Stomach (tissue), 9 donors: ENCODE results near the gene RPL41. TPM values are rescaled to one million over a fixed set of nuclear protein-coding genes. Genes with fewer than 3 reads are reported as not detected.

ENCODE experiments used
- DNase-seq, 2 donors: peaks; one replicate each; pipeline versions ENCODE4 v3.0.0 to v3.0.0-alpha.2; 2013 to 2019
- H3K27ac ChIP-seq, 5 donors: fragments of 200-600 bp in 4 of 5; sonication (generic) in 4 of 5; one replicate each; pipeline ENCODE4 v1.5.1; 2013 to 2019; ENCODE audit warnings: mild to moderate bottlenecking in 1 of 5, moderate library complexity in 1 of 5
- H3K27me3 ChIP-seq, 3 donors: fragments of 200-600 bp; sonication (generic); one replicate each; pipeline ENCODE4 v1.5.1; 2017 to 2019; ENCODE audit warnings: mixed run types in 1 of 3
- H3K36me3 ChIP-seq, 4 donors: fragments of 200-600 bp; sonication (generic); 1 replicate in 3 of 4; 2 replicates in 1 of 4; pipeline ENCODE4 v1.5.1; 2016 to 2019
- H3K4me1 ChIP-seq, 4 donors: fragments of 200-600 bp; sonication (generic); one replicate each; pipeline ENCODE4 v1.5.1; 2016 to 2019
- H3K4me3 ChIP-seq, 4 donors: fragments of 200-600 bp; sonication (generic) in 3 of 4; one replicate each; pipeline ENCODE4 v1.5.1; 2016 to 2019; ENCODE audit warnings: mild to moderate bottlenecking in 1 of 4
- H3K9me3 ChIP-seq, 4 donors: fragments of 200-600 bp; sonication (generic); one replicate each; pipeline ENCODE4 v1.5.1; 2016 to 2019
- CTCF ChIP-seq, 7 experiments: fragments of 450-650 bp in 4 of 7; fragments of 200-600 bp in 3 of 7; sonication (generic) in 3 of 7; IDR thresholded peaks; one replicate each; pipeline ENCODE4 v1.5.1; 2016 to 2019; ENCODE audit warnings: antibody characterized with exemption in 7 of 7, control low read depth in 2 of 7, mild to moderate bottlenecking in 1 of 7
- EP300 ChIP-seq: sonication (generic); formaldehyde crosslinking; IDR thresholded peaks from one replicate; pipeline ENCODE4 v1.6.1; 2017; ENCODE audit warnings: antibody characterized with exemption
- POLR2A ChIP-seq, 4 donors: fragments of 450-650 bp; IDR thresholded peaks; one replicate each; pipeline ENCODE4 v1.6.1; 2016; ENCODE audit warnings: antibody characterized with exemption in 4 of 4, control low read depth in 2 of 4, mild to moderate bottlenecking in 1 of 4, moderate library complexity in 1 of 4
- POLR2AphosphoS5 ChIP-seq, 3 donors: sonication (generic); formaldehyde crosslinking; IDR thresholded peaks; one replicate each; pipeline ENCODE4 v1.6.1; 2016; ENCODE audit warnings: antibody characterized with exemption in 3 of 3
- WGBS, 5 donors: extraction: QIAGEN DNeasy Blood & Tissue Kit in 3 of 5; methylation state at CpG; one replicate each; pipeline versions ENCODE4 v1.1.5 to v1.1.7; 2013 to 2018; 5-methylcytosine and 5-hydroxymethylcytosine counted together
- intact Hi-C: fragments of 100-400 bp; cut with DNase I; formaldehyde crosslinking; loops from one replicate; pipeline ENCODE4 v1.15.1; 2023; ENCODE audit warnings: low total_unique reads
- polyA plus RNA-seq, 3 donors: library from polyadenylated mRNA; stranded (reverse); fragments of 200-250 nt; gene quantifications; one replicate each; pipeline ENCODE4 v1.2.3, GENCODE V29; 2013
- total RNA-seq, 5 donors: library from RNA; depleted of rRNA; stranded (reverse); fragments of >200 nt; gene quantifications; one replicate each; pipeline versions ENCODE4 v1.1.0 to v1.2.3, GENCODE V29; 2014 to 2016
- donor health status: healthy with polysubstance abuse.
- donor health status: Bipolar disorder and iron deficiency.
- donor health status: healthy.

RPL41 gene
- total and polyA plus RNA-seq, 8 donors, result 1,483 to 8,449 (median 3,157) TPM

GRCh38 chr12:56086608-56087007 is 29.8 kb upstream of the RPL41 start:
- H3K4me1 ChIP-seq, result peaks cover 8 to 59% (median 45%) of the 10 kb centered on the region in 4 donors
- intact Hi-C loops, result no loop called here
- peak overlapping the region in 1 of 4 donors; percentile 13 for H3K4me3 ChIP-seq
- peaks cover 10 to 67% (median 46%) of the 10 kb centered on the region in 4 donors for H3K36me3 ChIP-seq
- no peaks in the 10 kb centered on the region for H3K27me3 ChIP-seq
- TF ChIP-seq EP300 (no peak), CTCF (IDR thresholded peaks at IDR 0.05) (no peak), POLR2AphosphoS5 (IDR thresholded peaks at IDR 0.05) (no peak), POLR2A (IDR thresholded peaks at IDR 0.05) (no peak)
- DNase-seq, result no peak
- WGBS, 5 donors, result 54 to 76% (median 67%) methylated on average over 5 to 6 of the region's 6 CpGs
- H3K9me3 ChIP-seq, result no peaks in the 10 kb centered on the region
- H3K27ac ChIP-seq, result peak overlapping the region; percentile 66 to 96 (median 79)

- peak overlapping the region in 1 of 4 donors; percentile 26 for H3K4me3 ChIP-seq
- DNase-seq, result peak; percentile 91 to 97
- peaks cover 10 to 73% (median 46%) of the 10 kb centered on the region in 4 donors for H3K36me3 ChIP-seq
- peaks cover 8 to 59% (median 44%) of the 10 kb centered on the region in 4 donors for H3K4me1 ChIP-seq
- intact Hi-C loops, result no loop called here
- no peaks in the 10 kb centered on the region for H3K27me3 ChIP-seq
- 42 to 59% (median 49%) methylated on average over 5 to 6 of the region's 6 CpGs for WGBS, 5 donors
- H3K9me3 ChIP-seq, result no peaks in the 10 kb centered on the region
- peak overlapping the region; percentile 66 to 96 (median 79) for H3K27ac ChIP-seq
- TF ChIP-seq POLR2AphosphoS5 (IDR thresholded peaks at IDR 0.05) (peak in 2 of 3 donors; percentile 18 to 79), CTCF (IDR thresholded peaks at IDR 0.05) (no peak)
Observed at GRCh38 chr12:56087220-56087619, 29.2 kb upstream of the RPL41 start.

DNA sequence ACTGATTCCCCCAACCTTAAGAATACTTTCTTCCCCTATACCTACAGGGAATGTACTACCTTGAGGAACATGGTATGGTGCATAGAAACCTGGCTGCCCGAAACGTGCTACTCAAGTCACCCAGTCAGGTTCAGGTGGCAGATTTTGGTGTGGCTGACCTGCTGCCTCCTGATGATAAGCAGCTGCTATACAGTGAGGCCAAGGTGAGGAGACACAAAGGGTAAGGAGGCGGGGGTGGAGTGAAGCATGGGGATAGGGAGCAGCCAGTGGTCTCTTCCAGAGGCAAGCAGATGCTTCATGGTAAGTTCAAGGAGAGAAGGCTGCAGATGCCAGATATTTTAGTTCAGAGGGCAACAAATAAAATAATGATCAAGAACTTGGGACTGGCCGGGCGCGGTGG is 18.7 kb upstream of the RPL41 start:
- intact Hi-C loops, result no loop called here
- Histone ChIP-seq H3K4me3 (no peak overlapping the region), H3K9me3 (no peaks in the 10 kb centered on the region), H3K27ac (no peak overlapping the region), H3K27me3 (peaks cover 0 to 2% (median 0%) of the 10 kb centered on the region in 3 donors), H3K36me3 (peaks cover 50 to 99% (median 91%) of the 10 kb centered on the region in 4 donors), H3K4me1 (peaks cover 0 to 17% (median under 1%) of the 10 kb centered on the region in 4 donors)
- WGBS, 5 donors, result 77 to 87% (median 82%) methylated on average over 6 of the region's 6 CpGs
- DNase-seq, result no peak
- no peak for TF ChIP-seq CTCF (IDR thresholded peaks at IDR 0.05)

- Histone ChIP-seq H3K4me1 (peaks cover 0 to 26% (median 9%) of the 10 kb centered on the region in 4 donors), H3K27ac (no peak overlapping the region), H3K36me3 (peaks cover 41 to 90% (median 82%) of the 10 kb centered on the region in 4 donors), H3K9me3 (no peaks in the 10 kb centered on the region), H3K4me3 (no peak overlapping the region), H3K27me3 (no peaks in the 10 kb centered on the region)
- DNase-seq, result no peak
- TF ChIP-seq EP300 (no peak), CTCF (IDR thresholded peaks at IDR 0.05) (no peak), POLR2AphosphoS5 (IDR thresholded peaks at IDR 0.05) (no peak), POLR2A (IDR thresholded peaks at IDR 0.05) (no peak)
- 75 to 89% (median 86%) methylated on average over 3 of the region's 3 CpGs for WGBS, 5 donors
- intact Hi-C loops, result no loop called here
Observed at GRCh38 chr12:56098592-56098991, 17.8 kb upstream of the RPL41 start.
